Osteoblast (primary cell): ENCODE results near the gene POPDC2. TPM values are rescaled to one million over a fixed set of nuclear protein-coding genes. Genes with fewer than 3 reads are reported as not detected.

Experiments
- DNase-seq: peaks from one replicate; pipeline ENCODE4 v3.0.0; 2011; ENCODE audit warnings: low spot score, mixed read lengths; ENCODE audit not compliant: insufficient read length; ENCODE audit errors: missing footprints
- H2AFZ ChIP-seq: 2 replicates; pipeline ENCODE4 v1.6.0; 2011; ENCODE audit warnings: mild to moderate bottlenecking, low read length
- H3K27ac ChIP-seq: 2 replicates; pipeline ENCODE4 v1.5.1; 2011; ENCODE audit warnings: mild to moderate bottlenecking, low read depth, low read length, moderate library complexity
- H3K27me3 ChIP-seq: 2 replicates; pipeline ENCODE4 v1.6.0; 2012; ENCODE audit warnings: mild to moderate bottlenecking, control low read depth, inconsistent platforms, low read length, moderate library complexity; ENCODE audit not compliant: insufficient read depth
- H3K36me3 ChIP-seq: 2 replicates; pipeline ENCODE4 v1.5.1; 2011; ENCODE audit warnings: mild to moderate bottlenecking, low read length, control low read depth, moderate library complexity; ENCODE audit not compliant: insufficient read depth
- H3K4me1 ChIP-seq: 2 replicates; pipeline ENCODE4 v1.5.1; 2011; ENCODE audit warnings: mild to moderate bottlenecking, low read length, control low read depth, moderate library complexity; ENCODE audit not compliant: insufficient read depth
- H3K4me2 ChIP-seq: 2 replicates; pipeline ENCODE4 v1.6.0; 2011; ENCODE audit warnings: mild to moderate bottlenecking, low read length; ENCODE audit not compliant: insufficient read depth
- H3K4me3 ChIP-seq: fragments of 200-600 bp; sonication (generic); 3 replicates; pipeline ENCODE4 v1.5.1; 2012; ENCODE audit warnings: mild to moderate bottlenecking, low read length, inconsistent platforms; ENCODE audit not compliant: insufficient read depth
- H3K79me2 ChIP-seq: 2 replicates; pipeline ENCODE4 v1.6.0; 2012; ENCODE audit warnings: mild to moderate bottlenecking, low read length, control low read depth, inconsistent platforms; ENCODE audit not compliant: insufficient read depth
- H3K9me3 ChIP-seq: 2 replicates; pipeline ENCODE4 v1.5.1; 2011; ENCODE audit warnings: low read depth, low read length, control low read depth
- H4K20me1 ChIP-seq: 2 replicates; pipeline ENCODE4 v1.6.0; 2012; ENCODE audit warnings: mild to moderate bottlenecking, low read length, control low read depth; ENCODE audit not compliant: insufficient read depth
- CTCF ChIP-seq: IDR thresholded peaks from 2 replicates; pipeline ENCODE4 v1.5.1; 2011; ENCODE audit warnings: mild to moderate bottlenecking, low read depth, low read length, moderate library complexity; ENCODE audit errors: extremely low read depth
- total RNA-seq: library from RNA; depleted of rRNA; stranded (reverse); fragments of >200 nt; gene quantifications from 2 replicates; pipeline ENCODE4 v1.2.3, GENCODE V29; 2012

Gene POPDC2
- total RNA-seq = 1.1 and 1.8 TPM in 2 replicates

GRCh38 chr3:119660474-119661440, at the start of gene POPDC2:
TSS of gene POPDC2 (minus strand) at chr3:119660589. CDS start at chr3:119660423, 166 bp downstream.
- H2AFZ ChIP-seq = peak within 1 kb of the TSS; percentile 36
- TF ChIP-seq CTCF = no peak

GRCh38 chr3:119703820-119704531, 43.6 kb upstream of the POPDC2 start:
- no peak for TF ChIP-seq CTCF
- H3K4me3 ChIP-seq = no peak overlapping the region
- H3K36me3 ChIP-seq = no peaks in the 10 kb centered on the region
- H3K27me3 ChIP-seq = peaks cover 11% of the 10 kb centered on the region
- H3K79me2 ChIP-seq = no peaks in the 10 kb centered on the region
- no peaks in the 10 kb centered on the region for H3K9me3 ChIP-seq
- H3K4me2 ChIP-seq = peak overlapping the region; percentile 97
- no peaks in the 10 kb centered on the region for H4K20me1 ChIP-seq
- H3K4me1 ChIP-seq = peaks cover 13% of the 10 kb centered on the region
- no peak for DNase-seq
- H2AFZ ChIP-seq = peak overlapping the region; percentile 38
- H3K27ac ChIP-seq = no peak overlapping the region

More at GRCh38 chr3:119660474-119661440, at the start of gene POPDC2:
- Histone ChIP-seq H3K4me3 (no peak within 1 kb of the TSS), H3K4me1 (peaks cover 46% of the 10 kb centered on the region), H3K4me2 (peak within 1 kb of the TSS; percentile 11), H3K27ac (peak within 1 kb of the TSS; percentile 42), H3K36me3 (no peaks in the 10 kb centered on the region), H3K27me3 (no peaks in the 10 kb centered on the region), H3K79me2 (no peaks in the 10 kb centered on the region), H3K9me3 (no peaks in the 10 kb centered on the region), H4K20me1 (no peaks in the 10 kb centered on the region)
- no peak for DNase-seq

GRCh38 chr3:119702530-119703527, 42.4 kb upstream of the POPDC2 start, which contains the start of gene CFAP91:
TSS of gene CFAP91 (plus strand) at chr3:119703022. CDS start at chr3:119703099, 77 bp downstream.
- H4K20me1 ChIP-seq = no peaks in the 10 kb centered on the region
- H2AFZ ChIP-seq = peak within 1 kb of the TSS; percentile 95
- H3K4me1 ChIP-seq = peaks cover 13% of the 10 kb centered on the region
- peak within 1 kb of the TSS; percentile 83 for H3K4me3 ChIP-seq
- peaks cover 11% of the 10 kb centered on the region for H3K27me3 ChIP-seq
- H3K9me3 ChIP-seq = no peaks in the 10 kb centered on the region
- peak within 1 kb of the TSS; percentile 35 for H3K27ac ChIP-seq
- DNase-seq = peak; percentile 96
- H3K36me3 ChIP-seq = no peaks in the 10 kb centered on the region
- no peak for TF ChIP-seq CTCF
- no peaks in the 10 kb centered on the region for H3K79me2 ChIP-seq
- H3K4me2 ChIP-seq = peak within 1 kb of the TSS; percentile 97
